ENCODE data around the gene C6. TPM values are rescaled to one million over a fixed set of nuclear protein-coding genes. Genes with fewer than 3 reads are reported as not detected.

The C6 gene
- polyA plus RNA-seq, 3 donors = not detected

DNA sequence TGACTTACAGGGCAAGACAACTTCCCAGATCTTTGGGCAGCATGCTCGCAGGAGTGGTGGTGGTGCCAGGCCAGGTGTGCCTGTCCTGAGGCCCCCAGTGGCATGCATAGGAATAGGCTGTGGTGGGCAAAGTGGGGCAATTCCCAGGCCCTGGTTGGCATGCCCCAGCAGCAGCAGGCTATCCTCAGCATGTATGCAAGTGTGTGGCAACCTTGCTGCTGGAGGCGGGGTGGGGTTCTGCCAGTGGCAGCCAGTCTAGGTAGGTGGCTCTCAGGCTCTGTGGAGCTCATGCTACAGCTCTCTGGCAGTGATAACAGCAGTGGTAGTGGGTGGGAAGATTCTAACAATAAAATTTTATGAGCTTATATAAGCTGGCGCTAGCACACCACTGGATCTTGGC lies 27.7 kb upstream of the C6 start:
- no peak for DNase-seq
- Histone ChIP-seq H3K79me2 (ENCODE audit: insufficient read depth, low read length) (no peaks in the 10 kb centered on the region), H3K9me3 (replicated peaks in 1 of 2; ENCODE audit: control insufficient read depth in 1 of 2, insufficient read depth in 1 of 2, low read length in 2 of 2) (peaks cover 6 to 15% of the 10 kb centered on the region in 2 donors), H3K4me3 (replicated peaks in 1 of 3; ENCODE audit: low read depth in 2 of 3, low read length in 3 of 3) (no peak overlapping the region), H3K9ac (ENCODE audit: insufficient read depth, low read length, poor library complexity, severe bottlenecking) (no peak overlapping the region), H3K27ac (ENCODE audit: low read depth in 1 of 2, low read length in 2 of 2) (no peak overlapping the region), H4K20me1 (ENCODE audit: insufficient read depth, low read length) (no peaks in the 10 kb centered on the region), H3K36me3 (replicated peaks in 1 of 2; ENCODE audit: control insufficient read depth in 1 of 2, insufficient read depth in 2 of 2, low read length in 2 of 2) (no peaks in the 10 kb centered on the region), H3K27me3 (ENCODE audit: control insufficient read depth in 2 of 2, insufficient read depth in 2 of 2, low read length in 2 of 2) (no peaks in the 10 kb centered on the region), H3K4me1 (ENCODE audit: control insufficient read depth in 1 of 2, insufficient read depth in 2 of 2, low read length in 2 of 2) (no peaks in the 10 kb centered on the region), H3K4me2 (replicated peaks; ENCODE audit: extremely low read depth, low read length, poor library complexity, severe bottlenecking) (no peak overlapping the region), H2AFZ (ENCODE audit: insufficient read depth, low read depth, low read length, poor library complexity, severe bottlenecking) (no peak overlapping the region)
- WGBS (ENCODE audit: insufficient coverage) = 83% methylated on average over 2 of the region's 3 CpGs
- intact Hi-C loops (cut with micrococcal nuclease) = no loop called here
- Mint-ChIP-seq H3K4me1 (no peaks in the 10 kb centered on the region), H3K27me3 (ENCODE audit: low read depth in 3 of 3) (no peaks in the 10 kb centered on the region), H3K9me3 (peaks cover 0 to 14% (median 5%) of the 10 kb centered on the region in 7 donors), H3K27ac (no peak overlapping the region), H3K4me3 (no peak overlapping the region), H3K36me3 (no peaks in the 10 kb centered on the region)
- TF ChIP-seq, protein P1, sequence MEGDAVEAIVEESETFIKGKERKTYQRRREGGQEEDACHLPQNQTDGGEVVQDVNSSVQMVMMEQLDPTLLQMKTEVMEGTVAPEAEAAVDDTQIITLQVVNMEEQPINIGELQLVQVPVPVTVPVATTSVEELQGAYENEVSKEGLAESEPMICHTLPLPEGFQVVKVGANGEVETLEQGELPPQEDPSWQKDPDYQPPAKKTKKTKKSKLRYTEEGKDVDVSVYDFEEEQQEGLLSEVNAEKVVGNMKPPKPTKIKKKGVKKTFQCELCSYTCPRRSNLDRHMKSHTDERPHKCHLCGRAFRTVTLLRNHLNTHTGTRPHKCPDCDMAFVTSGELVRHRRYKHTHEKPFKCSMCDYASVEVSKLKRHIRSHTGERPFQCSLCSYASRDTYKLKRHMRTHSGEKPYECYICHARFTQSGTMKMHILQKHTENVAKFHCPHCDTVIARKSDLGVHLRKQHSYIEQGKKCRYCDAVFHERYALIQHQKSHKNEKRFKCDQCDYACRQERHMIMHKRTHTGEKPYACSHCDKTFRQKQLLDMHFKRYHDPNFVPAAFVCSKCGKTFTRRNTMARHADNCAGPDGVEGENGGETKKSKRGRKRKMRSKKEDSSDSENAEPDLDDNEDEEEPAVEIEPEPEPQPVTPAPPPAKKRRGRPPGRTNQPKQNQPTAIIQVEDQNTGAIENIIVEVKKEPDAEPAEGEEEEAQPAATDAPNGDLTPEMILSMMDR (IDR thresholded peaks at IDR 0.05) = no peak

DNA sequence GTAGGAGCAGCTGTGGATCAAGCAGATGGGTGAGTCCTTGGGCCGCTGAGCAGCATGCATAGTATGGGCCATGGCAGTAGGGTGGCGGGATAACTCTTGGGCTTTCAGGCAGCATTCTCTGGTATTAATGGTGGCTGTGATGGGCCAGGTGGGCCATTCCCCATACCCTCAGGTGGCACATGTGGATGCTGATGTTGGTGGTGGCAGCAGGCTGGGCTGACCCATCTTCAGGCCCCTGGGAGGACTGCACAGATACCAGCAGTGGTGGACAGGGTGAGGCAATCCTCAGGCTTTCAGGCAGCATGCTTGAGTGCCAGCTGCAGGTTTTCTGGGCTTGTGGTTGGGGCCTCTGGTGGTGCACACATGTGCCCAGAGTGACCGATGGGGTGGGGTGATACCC lies 27.1 kb upstream of the C6 start:
- Histone ChIP-seq H2AFZ (ENCODE audit: insufficient read depth, low read depth, low read length, poor library complexity, severe bottlenecking) (no peak overlapping the region), H3K4me3 (replicated peaks in 1 of 3; ENCODE audit: low read depth in 2 of 3, low read length in 3 of 3) (no peak overlapping the region), H4K20me1 (ENCODE audit: insufficient read depth, low read length) (no peaks in the 10 kb centered on the region), H3K36me3 (replicated peaks in 1 of 2; ENCODE audit: control insufficient read depth in 1 of 2, insufficient read depth in 2 of 2, low read length in 2 of 2) (no peaks in the 10 kb centered on the region), H3K4me2 (replicated peaks; ENCODE audit: extremely low read depth, low read length, poor library complexity, severe bottlenecking) (no peak overlapping the region), H3K9ac (ENCODE audit: insufficient read depth, low read length, poor library complexity, severe bottlenecking) (no peak overlapping the region), H3K4me1 (ENCODE audit: control insufficient read depth in 1 of 2, insufficient read depth in 2 of 2, low read length in 2 of 2) (no peaks in the 10 kb centered on the region), H3K9me3 (replicated peaks in 1 of 2; ENCODE audit: control insufficient read depth in 1 of 2, insufficient read depth in 1 of 2, low read length in 2 of 2) (peaks cover 6 to 15% of the 10 kb centered on the region in 2 donors), H3K27ac (ENCODE audit: low read depth in 1 of 2, low read length in 2 of 2) (no peak overlapping the region), H3K27me3 (ENCODE audit: control insufficient read depth in 2 of 2, insufficient read depth in 2 of 2, low read length in 2 of 2) (no peaks in the 10 kb centered on the region), H3K79me2 (ENCODE audit: insufficient read depth, low read length) (no peaks in the 10 kb centered on the region)
- Mint-ChIP-seq H3K27ac (no peak overlapping the region), H3K27me3 (ENCODE audit: low read depth in 3 of 3) (no peaks in the 10 kb centered on the region), H3K9me3 (peaks cover 0 to 14% (median 5%) of the 10 kb centered on the region in 7 donors), H3K4me1 (no peaks in the 10 kb centered on the region), H3K36me3 (no peaks in the 10 kb centered on the region), H3K4me3 (no peak overlapping the region)
- intact Hi-C loops (cut with micrococcal nuclease) = no loop called here
- 93% methylated on average over 3 of the region's 3 CpGs for WGBS (ENCODE audit: insufficient coverage)
- no peak for DNase-seq
- TF ChIP-seq, protein P1 (IDR thresholded peaks at IDR 0.05) = no peak
